Measurements from ENCODE around the gene ADAMTSL1. TPM values are rescaled to one million over a fixed set of nuclear protein-coding genes. Genes with fewer than 3 reads are reported as not detected.

Gene ADAMTSL1
- total and polyA plus RNA-seq, 2 of the 8 experiments (the other 6 are each of a cell fraction or from before 2014, with no cell fraction given), result 0.84 to 1.1 TPM

DNA sequence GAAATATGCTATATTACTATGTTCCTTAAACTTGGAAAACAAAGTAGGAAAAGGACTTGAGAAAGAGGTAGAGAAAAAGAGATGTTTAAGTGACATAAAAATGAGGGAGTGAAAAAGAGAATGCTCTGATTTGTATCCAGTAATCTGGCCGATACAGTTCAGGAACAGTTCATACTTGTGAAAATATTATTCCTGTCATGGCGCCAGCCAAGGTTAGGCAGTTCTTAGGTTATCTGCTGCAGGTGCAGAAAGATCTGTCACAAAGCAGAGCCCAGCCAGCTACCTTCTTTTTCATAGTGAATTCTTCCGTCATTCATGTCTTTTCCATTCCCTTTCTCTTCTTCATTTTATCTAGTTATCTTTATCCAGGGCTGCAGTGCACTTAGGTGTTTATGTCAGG lies 256.3 kb downstream of the ADAMTSL1 start:
- POLR2A ChIA-PET (ENCODE audit: partially characterized antibody), result no interaction called here
- H2AFZ ChIP-seq (ENCODE audit: low read length), result no peak overlapping the region
- no peaks in the 10 kb centered on the region for H3K27me3 ChIP-seq (replicated peaks in 1 of 4; ENCODE audit: control insufficient read depth in 3 of 4, extremely low read depth in 1 of 4, insufficient read depth in 3 of 4, low read length in 3 of 4)
- H3K9ac ChIP-seq (replicated peaks in 1 of 4; ENCODE audit: extremely low read depth in 1 of 4, low read depth in 3 of 4, low read length in 3 of 4), result no peak overlapping the region
- CTCF ChIA-PET (ENCODE audit: partially characterized antibody), result interaction anchor here (0.9 kb wide), 1 partner anchor 298 kb away, joined by 3 read pairs; no protein-coding TSS in a partner anchor
- H3K4me1 ChIP-seq (replicated peaks in 1 of 4; ENCODE audit: control insufficient read depth in 3 of 4, insufficient read depth in 4 of 4, low read length in 3 of 4), result no peaks in the 10 kb centered on the region
- no peak overlapping the region for H2BK15ac ChIP-seq (ENCODE audit: low read length)
- no peak overlapping the region for H4K91ac ChIP-seq (replicated peaks; ENCODE audit: insufficient read length, low read length)
- H3K4me2 ChIP-seq (ENCODE audit: insufficient read depth in 1 of 2, low read depth in 2 of 2, low read length in 2 of 2), result no peak overlapping the region
- TF ChIP-seq MAFK (IDR thresholded peaks at IDR 0.05; ENCODE audit: low read depth, low read length), result no peak
- TF ChIP-seq, protein P1, sequence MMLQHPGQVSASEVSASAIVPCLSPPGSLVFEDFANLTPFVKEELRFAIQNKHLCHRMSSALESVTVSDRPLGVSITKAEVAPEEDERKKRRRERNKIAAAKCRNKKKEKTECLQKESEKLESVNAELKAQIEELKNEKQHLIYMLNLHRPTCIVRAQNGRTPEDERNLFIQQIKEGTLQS (IDR thresholded peaks at IDR 0.05; ENCODE audit: insufficient read depth, low read depth, low read length), result no peak
- TF ChIP-seq CBX5 (IDR thresholded peaks at IDR 0.05; ENCODE audit: low read depth, low read length), result no peak
- TF ChIP-seq SP2 (IDR thresholded peaks at IDR 0.05; ENCODE audit: low read length), result no peak
- no peak for TF ChIP-seq SIRT6 (IDR thresholded peaks at IDR 0.05; ENCODE audit: low read length)
- no peak for TF ChIP-seq CHD2 (IDR thresholded peaks at IDR 0.05; ENCODE audit: low read length)
- no peak for TF ChIP-seq RAD21 (IDR thresholded peaks at IDR 0.05 in 1 of 2, conservative IDR thresholded peaks at IDR 0.05 in 1 of 2; ENCODE audit: low read depth in 2 of 2, low read length in 2 of 2)
- TF ChIP-seq SAP30 (IDR thresholded peaks at IDR 0.05; ENCODE audit: insufficient read depth, insufficient replicate concordance, low read length), result no peak
- no peak for TF ChIP-seq SIX5 (IDR thresholded peaks at IDR 0.05; ENCODE audit: low read depth, low read length)
- no peak for TF ChIP-seq SRF (IDR thresholded peaks at IDR 0.05; ENCODE audit: low read depth, low read length)
- no peak for TF ChIP-seq POLR2A (IDR thresholded peaks at IDR 0.05; ENCODE audit: control extremely low read depth in 1 of 2, low read depth in 2 of 2, low read length in 2 of 2)
- TF ChIP-seq CBX8 (IDR thresholded peaks at IDR 0.05; ENCODE audit: borderline replicate concordance, low read depth, low read length), result no peak
- no peak for TF ChIP-seq PHF8 (conservative IDR thresholded peaks at IDR 0.05; ENCODE audit: low read depth, low read length)
- no peak for TF ChIP-seq JUND (IDR thresholded peaks at IDR 0.05; ENCODE audit: low read length)
- H3K4me3 ChIP-seq (ENCODE audit: extremely low read depth in 1 of 4, insufficient read depth in 2 of 4, low read depth in 3 of 4, low read length in 4 of 4), result no peak overlapping the region
- H3K18ac ChIP-seq (ENCODE audit: extremely low read depth, low read length), result no peak overlapping the region
- H3K23ac ChIP-seq (ENCODE audit: insufficient read length), result no peak overlapping the region
- no peak overlapping the region for H2BK12ac ChIP-seq (ENCODE audit: low read depth, low read length)
- H3K27ac ChIP-seq (ENCODE audit: low read depth, low read length), result no peak overlapping the region
- H3K79me1 ChIP-seq (ENCODE audit: low read depth, low read length), result no peaks in the 10 kb centered on the region
- no peak overlapping the region for H2BK5ac ChIP-seq (ENCODE audit: low read depth, low read length)
- no peak overlapping the region for H3K4ac ChIP-seq (replicated peaks; ENCODE audit: insufficient read length, low read depth, low read length)
- no peaks in the 10 kb centered on the region for H4K20me1 ChIP-seq (replicated peaks in 1 of 2; ENCODE audit: control insufficient read depth in 1 of 2, insufficient read depth in 2 of 2, low read length in 2 of 2)
- DNase-seq (ENCODE audit: low read depth in 1 of 2, low spot score in 2 of 2), result no peak
- no peak overlapping the region for H2BK20ac ChIP-seq (ENCODE audit: low read length)
- no peak overlapping the region for H4K5ac ChIP-seq (ENCODE audit: insufficient read length, low read depth, low read length)
- no peak overlapping the region for H2BK120ac ChIP-seq (replicated peaks; ENCODE audit: low read depth, low read length)
- H3K14ac ChIP-seq (ENCODE audit: insufficient read length), result no peak overlapping the region
- H3K36me3 ChIP-seq (ENCODE audit: control insufficient read depth in 2 of 4, insufficient read depth in 4 of 4, low read length in 3 of 4), result no peaks in the 10 kb centered on the region
- H4K8ac ChIP-seq (ENCODE audit: extremely low read depth, insufficient read depth, low read length), result no peak overlapping the region
- no peaks in the 10 kb centered on the region for H3K9me3 ChIP-seq (ENCODE audit: insufficient read depth in 2 of 2, low read depth in 1 of 2, low read length in 1 of 2)
- WGBS, 2 experiments (ENCODE audit: extremely low coverage in 1 of 2, insufficient coverage in 1 of 2, insufficient read length in 1 of 2, insufficient replicate concordance in 2 of 2, low coverage in 1 of 2, low lambda C conversion rate in 2 of 2, missing lambda C conversion rate in 1 of 2), result 80% methylated on average over 3 of the region's 3 CpGs; no CpG with 5 or more reads in 1 of the 2 experiments
- H2AK5ac ChIP-seq (ENCODE audit: low read depth, low read length), result no peak overlapping the region
- no peaks in the 10 kb centered on the region for H3K79me2 ChIP-seq (ENCODE audit: control insufficient read depth in 1 of 2, insufficient read depth in 2 of 2, low read length in 2 of 2)
- H3K56ac ChIP-seq (replicated peaks; ENCODE audit: insufficient read length, low read depth, low read length), result no peak overlapping the region
- no peaks in the 10 kb centered on the region for H3K23me2 ChIP-seq (ENCODE audit: low read depth, low read length)
- FAIRE-seq, result no peak

All from H1 (cell line).